Measurements from ENCODE around the gene FBXO2. TPM values are rescaled to one million over a fixed set of nuclear protein-coding genes. Genes with fewer than 3 reads are reported as not detected.
A peak's percentile ranks its signal among the peaks of the same experiment; 100 is the strongest.

Gene FBXO2
- total RNA-seq, 1 donor from 2014 or later = 24.7 TPM

DNA sequence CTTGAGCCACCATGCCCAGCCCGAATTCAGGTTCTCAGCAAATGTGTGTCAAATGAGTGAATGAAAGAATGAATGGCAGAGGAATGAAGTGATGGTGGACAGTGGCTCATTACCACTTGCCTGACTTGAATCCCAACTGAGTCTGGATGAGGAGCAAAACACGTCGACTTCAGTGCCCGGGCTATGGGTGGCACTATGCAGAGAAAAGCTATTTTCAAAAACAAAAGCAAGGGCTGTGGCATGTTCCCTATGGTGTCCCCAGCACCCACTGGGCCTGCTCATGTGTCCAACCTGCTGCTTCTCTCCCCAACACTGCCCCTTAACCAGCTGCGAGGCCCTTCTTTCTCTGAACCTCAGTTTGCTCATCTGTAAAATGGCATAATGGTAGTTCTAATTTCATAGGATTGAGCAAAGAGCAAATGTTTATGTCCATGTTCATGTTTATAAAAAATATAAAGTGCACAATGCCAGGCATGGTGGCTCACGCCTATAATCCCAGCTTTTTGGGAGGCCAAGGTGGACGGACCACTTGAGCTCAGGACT, 31.1 kb upstream of the FBXO2 start:
- intact Hi-C loops (cut with DNase I) = no loop called here
- DNase-seq (ENCODE audit: low spot score) (no peak), ATAC-seq (no peak)

DNA sequence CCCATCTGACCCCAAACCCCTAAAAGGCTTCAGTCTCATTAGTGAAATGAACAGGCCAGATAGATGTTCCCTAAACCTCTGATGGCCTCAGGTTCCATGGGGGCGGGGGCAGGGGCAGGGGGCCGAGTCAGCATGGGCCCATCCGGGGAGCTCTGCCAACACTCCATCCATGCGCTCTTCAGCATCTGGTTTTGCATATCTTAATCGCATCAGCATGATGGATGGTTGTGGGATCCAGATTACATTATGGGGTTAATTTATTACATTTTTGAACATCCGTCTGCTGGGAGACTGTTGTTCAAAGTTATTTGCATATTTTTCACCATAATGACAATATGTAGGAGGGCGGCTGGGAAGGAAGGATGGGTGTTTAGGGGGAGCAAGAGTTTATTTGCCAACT, 29.8 kb upstream of the FBXO2 start:
- DNase-seq (ENCODE audit: low spot score) (no peak), ATAC-seq (no peak)
- intact Hi-C loops (cut with DNase I) = no loop called here

DNA sequence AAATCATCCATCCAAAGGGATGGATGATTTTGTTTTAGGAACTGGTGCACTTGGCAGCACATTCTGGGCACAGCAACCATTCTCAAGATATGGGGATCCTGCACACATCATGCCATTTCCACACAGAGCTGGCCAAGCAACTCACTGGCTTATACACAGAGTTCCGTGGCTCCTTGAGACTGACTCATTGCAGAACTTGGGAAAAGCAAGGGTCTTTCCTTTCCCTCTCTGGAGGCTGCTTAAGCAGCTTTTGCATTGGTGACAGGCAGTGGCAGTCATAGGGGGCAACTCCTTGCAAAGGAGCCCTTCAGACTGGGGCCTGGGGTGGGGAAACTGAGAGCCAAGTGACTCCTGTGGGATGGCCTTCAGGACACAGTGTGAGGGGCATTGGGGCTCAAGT, 28.6 kb upstream of the FBXO2 start:
- intact Hi-C loops (cut with DNase I) = no loop called here
- DNase-seq (ENCODE audit: low spot score) = no peak
- ATAC-seq = no peak

DNA sequence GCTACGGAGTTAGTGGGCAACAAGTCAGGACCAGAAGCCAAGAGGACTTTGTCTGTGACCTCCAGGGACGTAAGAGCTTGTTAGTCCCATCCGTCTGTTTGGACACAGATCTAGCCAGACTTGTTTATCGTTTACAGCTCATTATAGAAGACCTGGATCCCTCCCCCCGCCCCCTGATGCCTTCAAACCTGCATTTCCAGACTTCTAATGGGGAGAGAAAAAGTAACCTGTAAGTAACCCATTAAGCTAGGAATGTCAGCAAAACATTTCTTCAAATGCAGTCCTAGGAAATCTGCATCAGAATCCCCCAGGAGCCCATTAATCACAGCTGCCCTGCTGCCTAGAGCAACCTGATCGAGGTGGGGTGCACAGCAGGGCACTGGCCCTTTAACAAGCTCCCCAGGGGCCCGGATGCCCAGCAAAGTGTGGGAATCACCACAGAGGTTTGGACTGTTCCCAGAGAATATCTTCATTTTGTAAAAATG, 28.1 kb upstream of the FBXO2 start:
- DNase-seq (ENCODE audit: low spot score) (no peak), ATAC-seq (no peak)
- intact Hi-C loops (cut with DNase I) = no loop called here

DNA sequence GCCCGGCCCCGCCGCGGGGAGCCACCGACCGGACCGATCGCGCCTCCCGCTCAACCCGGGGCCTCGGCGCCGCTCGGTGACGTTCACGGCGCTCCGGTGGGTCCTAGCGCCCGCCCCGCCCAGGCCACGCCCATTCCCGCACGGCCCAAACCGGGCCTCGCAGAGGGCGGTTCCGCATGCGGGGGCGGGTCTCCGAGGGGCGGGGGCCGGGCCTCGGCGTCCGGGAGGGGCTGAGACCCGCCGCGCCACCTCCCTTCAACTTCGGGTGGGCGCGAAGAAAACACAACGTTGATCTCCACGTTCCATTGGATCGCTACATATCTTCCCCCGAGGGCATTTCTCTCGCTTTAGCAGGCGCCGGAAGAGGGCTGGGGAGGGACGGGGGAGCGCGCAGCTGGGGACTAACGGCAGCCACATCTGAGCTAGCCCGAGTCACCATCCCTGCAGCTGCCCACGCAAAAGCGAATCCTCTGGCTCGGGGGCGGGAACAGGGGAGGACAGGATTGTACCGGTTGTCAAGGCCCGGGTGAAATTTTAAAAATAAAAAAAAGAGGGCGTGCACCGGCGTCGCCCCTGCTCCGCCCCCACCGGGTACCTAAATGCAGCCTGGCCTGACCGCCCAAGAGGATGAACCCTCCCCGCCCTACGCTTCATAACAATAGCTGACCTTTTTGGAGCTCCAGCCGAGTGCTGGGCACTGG, 27.0 kb upstream of the FBXO2 start, which contains the start of gene MAD2L2:
Gene MAD2L2 (minus strand): TSS at position 78 of the 701 bp plus-strand sequence. CDS start 547 bp downstream, outside the sequence.
- DNase-seq (ENCODE audit: low spot score) (peak; percentile 96), ATAC-seq (peak; percentile 96)
- intact Hi-C loops (cut with DNase I) = no loop called here

DNA sequence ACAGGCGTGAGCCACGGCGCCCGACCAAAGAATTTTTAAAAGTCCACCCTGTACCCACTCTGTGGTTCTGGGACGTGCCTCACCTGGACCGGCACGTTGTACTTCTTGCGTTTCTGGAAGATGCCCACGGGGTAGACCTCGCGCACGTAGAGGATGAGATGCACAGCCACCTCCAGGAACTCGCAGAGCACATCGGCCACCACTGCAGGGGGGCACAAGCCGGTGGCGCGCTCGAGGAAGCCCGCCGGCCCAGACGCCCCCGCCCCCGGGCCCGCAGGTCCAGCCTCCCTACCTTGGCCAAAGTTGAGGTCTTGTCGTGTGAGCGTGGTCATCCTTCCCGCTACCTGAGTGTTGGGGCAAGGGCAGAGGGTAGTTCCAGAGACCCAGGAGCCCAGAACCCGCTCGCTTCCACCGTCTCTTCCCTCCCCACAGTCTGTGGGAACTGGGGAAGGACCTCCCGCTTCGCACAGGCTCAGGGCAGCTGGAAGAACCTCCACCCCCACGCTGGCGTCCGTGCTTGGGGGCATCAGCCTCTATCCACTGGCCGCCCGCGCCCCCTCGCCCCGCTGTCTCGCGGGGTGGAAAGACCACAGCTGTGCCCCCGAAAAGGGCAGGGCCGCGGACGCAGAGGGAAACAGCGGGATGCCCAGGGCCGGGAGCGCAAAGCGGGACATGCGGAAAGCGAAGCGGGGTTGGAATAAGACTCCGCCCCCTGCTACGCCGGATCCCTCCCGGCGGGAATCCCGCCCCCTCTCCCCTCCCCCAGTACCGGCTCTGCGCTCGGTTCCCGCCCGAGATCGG, 26.2 kb upstream of the FBXO2 start:
- ATAC-seq (peak; percentile 33), DNase-seq (ENCODE audit: low spot score) (no peak)
- intact Hi-C loops (cut with DNase I) = no loop called here

DNA sequence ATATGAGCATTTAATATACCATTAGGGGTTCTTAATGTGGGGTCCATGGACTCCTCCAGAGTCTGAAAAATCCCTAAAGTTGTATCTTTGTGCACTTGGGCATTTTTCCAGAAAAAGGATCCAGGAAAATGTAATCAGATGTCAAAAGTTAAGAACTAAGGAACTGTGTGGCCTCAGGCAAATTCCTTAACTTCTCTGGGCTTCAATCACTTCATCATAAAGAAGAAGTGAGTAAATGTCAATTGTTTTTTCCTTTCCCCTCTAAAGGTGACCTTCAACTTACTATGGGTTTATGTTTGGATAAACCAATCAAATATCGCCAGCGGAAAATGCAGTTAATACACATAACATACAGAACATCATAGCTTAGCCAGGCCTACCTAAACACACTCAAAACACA, 24.2 kb upstream of the FBXO2 start:
- no peak for ATAC-seq
- intact Hi-C loops (cut with DNase I) = no loop called here

DNA sequence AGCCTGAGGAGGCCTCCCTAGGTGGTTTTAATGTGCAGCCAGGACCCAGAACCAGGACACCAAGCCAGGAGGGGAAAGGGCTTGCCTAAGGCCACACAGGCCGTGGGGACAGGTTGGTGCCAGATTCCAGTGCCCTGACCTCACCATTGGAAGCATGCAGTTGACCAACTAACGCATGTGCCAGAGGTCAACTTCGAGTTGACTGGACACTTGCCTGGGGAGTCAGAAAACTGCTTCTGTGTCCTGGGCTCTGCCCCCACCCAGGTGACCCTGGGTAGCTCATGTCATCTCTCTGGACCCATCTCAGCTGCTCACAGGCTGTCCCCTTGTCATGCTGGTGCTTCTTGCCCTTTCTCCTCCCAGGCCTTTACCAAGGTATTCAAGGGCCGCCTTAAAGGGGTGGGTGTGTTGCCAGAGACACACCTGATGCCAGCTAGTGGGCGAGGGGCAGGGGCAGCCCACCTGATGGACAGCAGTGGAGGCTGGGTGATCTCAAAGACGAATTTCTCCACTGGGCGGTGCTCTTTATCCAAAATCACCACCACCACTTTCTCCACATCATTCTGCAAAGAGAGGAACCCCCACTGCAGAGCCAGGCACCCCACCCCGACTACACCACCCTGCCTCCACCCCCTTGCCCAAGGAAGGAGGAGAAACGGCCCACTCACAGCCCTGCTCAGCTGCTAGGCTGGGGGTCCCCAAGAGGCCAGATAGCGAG, 22.3 kb upstream of the FBXO2 start:
- intact Hi-C loops (cut with DNase I) = no loop called here
- no peak for ATAC-seq

More for the DNA sequence above, 24.2 kb upstream of the FBXO2 start:
- no peak for DNase-seq (ENCODE audit: low spot score)

DNA sequence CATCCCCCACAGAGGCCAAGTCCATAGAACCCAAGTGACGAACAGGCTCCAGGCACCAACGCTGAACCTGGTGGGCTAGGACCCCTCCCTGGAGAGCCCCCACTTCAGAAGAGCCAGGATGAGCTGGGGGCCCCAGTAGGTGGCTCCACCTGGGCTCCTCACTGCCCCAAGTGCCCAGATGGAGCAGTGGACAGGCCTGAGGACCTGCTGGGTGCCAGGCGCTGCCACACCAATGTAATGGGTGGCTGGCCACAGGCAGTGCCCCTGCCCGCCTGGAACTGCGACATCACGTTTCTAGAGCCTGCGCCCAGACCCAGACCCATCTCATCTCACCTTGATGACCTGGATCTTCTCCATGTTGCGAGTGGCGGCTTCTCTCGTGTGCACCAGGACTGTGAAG, 21.1 kb upstream of the FBXO2 start:
- ATAC-seq = no peak
- DNase-seq (ENCODE audit: low spot score) = no peak
- intact Hi-C loops (cut with DNase I) = no loop called here

More for the DNA sequence above, 22.3 kb upstream of the FBXO2 start:
- no peak for DNase-seq (ENCODE audit: low spot score)

DNA sequence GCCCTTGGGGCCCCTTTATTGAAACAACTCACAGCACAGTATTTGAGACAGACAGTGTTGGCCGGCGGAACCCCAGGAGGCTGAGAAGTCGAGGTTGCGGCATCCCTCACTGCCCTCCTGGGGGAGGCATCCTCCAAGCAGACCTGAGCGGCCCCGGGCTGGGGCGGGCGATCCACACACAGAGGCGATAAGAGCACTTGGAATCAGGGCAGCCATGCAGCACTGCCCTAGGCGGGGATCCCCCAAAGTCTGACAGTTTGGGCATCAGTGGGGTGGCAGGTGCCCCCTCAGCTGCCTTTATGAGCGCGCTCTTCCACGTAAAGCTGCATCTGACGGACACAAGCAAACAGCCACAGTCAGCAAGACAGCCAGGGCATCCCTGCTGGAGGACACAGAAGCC, 20.3 kb upstream of the FBXO2 start:
- DNase-seq (ENCODE audit: low spot score) = no peak
- ATAC-seq = no peak
- intact Hi-C loops (cut with DNase I) = no loop called here

DNA sequence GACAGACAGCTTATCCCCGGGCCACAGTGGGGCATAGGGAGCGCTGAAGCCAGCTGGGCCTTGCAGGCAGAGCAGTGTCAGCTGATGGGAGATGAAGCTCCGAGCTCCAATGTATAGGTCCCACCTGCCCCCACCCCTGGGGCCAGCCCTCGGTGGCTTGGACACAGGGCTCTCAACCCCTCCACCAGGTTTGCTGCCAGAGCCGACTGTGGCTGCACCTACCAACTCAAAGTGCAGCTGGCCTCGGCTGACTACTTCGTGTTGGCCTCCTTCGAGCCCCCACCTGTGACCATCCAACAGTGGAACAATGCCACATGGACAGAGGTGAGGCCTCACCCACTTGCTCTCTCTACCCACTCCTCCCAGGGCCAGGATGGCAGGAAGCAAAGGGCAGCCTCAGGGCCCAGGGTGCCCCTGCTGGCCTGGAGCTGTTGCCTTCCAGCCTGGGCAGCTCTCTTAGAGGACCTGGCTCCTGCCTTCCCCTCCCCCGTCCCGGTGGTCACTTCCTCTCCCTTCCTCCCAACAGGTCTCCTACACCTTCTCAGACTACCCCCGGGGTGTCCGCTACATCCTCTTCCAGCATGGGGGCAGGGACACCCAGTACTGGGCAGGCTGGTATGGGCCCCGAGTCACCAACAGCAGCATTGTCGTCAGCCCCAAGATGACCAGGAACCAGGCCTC, 19.0 kb upstream of the FBXO2 start:
- ATAC-seq = no peak
- intact Hi-C loops (cut with DNase I) = no loop called here
- DNase-seq (ENCODE audit: low spot score) = no peak

DNA sequence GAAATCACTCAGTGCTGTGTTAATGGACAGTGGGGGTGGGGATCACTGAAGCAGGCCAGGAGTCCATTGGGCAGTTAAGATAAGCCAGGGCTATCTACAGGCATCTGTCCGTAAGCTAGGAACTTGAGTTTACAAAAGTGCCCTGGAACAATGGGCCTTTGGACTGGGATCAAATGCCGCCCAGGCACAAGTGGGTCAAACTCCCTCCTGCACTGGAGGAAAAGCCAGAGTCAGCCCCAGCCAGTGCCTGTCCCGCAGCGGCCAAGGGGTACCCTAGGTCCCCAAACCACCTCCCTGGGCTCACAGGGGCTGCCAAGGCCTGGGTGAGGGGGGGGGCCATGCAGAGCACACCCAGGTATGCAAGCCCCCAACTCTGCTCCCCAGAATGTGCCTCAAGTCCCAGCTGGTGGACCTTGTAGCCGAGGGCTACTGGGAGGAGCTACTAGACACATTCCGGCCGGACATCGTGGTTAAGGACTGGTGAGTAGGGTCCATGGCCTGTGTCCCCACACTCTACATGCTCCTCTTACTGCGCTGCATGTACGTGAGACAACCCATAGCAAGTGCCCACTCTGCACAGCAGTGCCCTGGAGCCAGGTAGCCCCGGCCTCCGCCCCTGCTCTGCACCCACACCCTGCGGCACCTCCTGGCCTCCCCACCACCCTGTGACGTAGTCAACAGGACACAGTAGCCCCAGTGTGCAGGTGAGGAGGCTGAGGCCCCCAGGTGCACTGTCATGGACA, 17.5 kb upstream of the FBXO2 start:
- DNase-seq (ENCODE audit: low spot score) (no peak), ATAC-seq (no peak)
- intact Hi-C loops (cut with DNase I) = no loop called here

DNA sequence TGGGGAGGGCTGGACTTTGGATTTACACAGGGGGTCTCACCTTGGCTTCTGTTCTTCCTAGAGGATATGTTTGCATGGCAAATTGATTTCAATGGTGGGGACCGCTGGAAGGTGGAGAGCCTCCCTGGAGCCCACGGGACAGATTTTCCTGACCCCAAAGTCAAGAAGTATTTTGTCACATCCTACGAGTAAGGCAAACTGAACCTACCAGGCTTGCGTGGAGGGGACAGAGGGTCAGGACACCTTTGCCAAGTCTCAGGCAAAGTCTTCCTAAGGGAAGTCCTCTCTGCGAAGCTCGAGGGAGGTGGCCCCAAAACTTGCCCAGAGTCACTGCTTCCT, 16.9 kb upstream of the FBXO2 start:
- intact Hi-C loops (cut with DNase I) = no loop called here
- no peak for DNase-seq (ENCODE audit: low spot score)
- no peak for ATAC-seq

DNA sequence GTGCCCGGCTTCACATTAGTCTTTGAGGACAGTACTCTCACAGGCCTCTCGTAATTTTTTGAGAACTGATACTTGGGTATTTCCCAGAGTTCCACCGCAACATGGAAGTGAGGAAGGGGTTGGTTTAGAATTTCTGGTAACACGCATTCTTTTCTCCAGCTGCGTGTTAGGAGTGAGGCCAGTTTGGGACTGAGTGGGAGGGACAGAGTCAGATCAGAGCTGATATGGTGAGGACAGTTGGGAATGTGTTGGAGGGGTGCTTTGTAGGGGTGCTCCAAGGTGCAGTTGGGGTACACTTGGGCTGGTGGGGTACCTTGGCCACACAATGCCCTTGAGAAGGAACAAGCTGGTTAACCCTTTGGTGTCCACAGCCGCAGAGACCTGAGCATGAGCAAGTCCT, 16.5 kb upstream of the FBXO2 start:
- DNase-seq (ENCODE audit: low spot score) = no peak
- no peak for ATAC-seq
- intact Hi-C loops (cut with DNase I) = no loop called here

DNA sequence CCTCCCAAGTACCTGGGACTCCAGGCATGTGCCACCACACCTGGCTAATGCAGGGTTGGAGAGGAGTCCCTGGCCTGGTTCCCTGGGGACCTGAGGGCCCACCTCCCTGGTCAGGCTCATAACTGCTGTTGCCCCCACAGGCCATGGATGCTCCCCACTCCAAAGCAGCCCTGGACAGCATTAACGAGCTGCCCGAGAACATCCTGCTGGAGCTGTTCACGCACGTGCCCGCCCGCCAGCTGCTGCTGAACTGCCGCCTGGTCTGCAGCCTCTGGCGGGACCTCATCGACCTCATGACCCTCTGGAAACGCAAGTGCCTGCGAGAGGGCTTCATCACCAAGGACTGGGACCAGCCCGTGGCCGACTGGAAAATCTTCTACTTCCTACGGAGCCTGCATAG, 14.3 kb upstream of the FBXO2 start:
- ATAC-seq (no peak), DNase-seq (ENCODE audit: low spot score) (no peak)
- intact Hi-C loops (cut with DNase I) = no loop called here

DNA sequence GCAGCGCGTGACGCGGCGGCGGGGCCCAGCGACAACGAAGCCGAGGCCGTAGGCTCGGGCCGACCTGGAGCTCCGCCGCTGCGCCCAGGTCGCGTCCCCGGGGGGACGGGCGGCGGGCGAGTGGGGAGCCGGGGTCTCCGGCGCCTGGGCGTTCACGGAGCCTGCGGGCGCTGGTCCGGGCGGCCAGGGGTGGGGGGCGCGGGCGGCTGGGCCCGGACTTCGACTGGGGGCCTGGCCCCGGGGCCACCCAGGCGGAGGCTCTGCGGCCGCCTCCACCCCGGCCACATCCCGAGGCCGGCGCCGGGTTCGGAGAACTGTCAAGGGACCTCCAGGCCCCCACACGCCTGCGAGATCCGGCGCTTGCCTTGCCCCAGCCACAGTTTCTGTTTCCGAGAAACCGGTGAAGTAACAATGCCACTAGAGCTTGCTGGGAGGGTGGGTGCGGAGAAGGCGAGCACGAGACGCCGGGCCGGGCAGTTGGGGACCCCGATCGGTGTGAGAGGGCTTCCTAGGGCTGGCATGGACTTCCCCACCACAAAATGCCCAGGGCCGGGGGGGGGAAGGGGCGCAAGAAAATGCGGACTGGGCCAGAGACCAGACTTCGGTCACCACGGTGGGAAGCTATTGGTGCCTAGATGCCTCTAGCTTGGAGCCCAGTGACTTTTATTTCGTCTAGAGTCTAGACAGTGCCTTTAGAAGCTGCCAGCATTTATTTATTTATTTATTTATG, 10.3 kb upstream of the FBXO2 start:
- ATAC-seq (peak; percentile 59), DNase-seq (ENCODE audit: low spot score) (no peak)
- intact Hi-C loops (cut with DNase I) = no loop called here

DNA sequence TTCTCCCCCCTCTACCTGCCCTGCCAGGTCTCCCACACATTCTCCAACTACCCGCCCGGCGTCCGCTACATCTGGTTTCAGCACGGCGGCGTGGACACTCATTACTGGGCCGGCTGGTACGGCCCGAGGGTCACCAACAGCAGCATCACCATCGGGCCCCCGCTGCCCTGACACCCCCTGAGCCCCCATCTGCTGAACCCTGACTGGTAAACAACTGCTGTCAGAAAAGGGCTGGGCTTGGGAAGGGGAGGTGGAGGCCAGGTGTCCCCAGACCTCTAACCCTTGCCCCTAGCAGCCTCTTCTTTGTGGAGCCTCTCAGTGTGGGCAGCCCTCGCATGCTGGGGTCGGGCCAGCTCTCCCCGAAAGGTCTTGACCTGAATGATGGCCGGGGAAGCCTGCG, 6.9 kb upstream of the FBXO2 start:
- ATAC-seq = no peak
- DNase-seq (ENCODE audit: low spot score) = no peak
- intact Hi-C loops (cut with DNase I) = no loop called here

DNA sequence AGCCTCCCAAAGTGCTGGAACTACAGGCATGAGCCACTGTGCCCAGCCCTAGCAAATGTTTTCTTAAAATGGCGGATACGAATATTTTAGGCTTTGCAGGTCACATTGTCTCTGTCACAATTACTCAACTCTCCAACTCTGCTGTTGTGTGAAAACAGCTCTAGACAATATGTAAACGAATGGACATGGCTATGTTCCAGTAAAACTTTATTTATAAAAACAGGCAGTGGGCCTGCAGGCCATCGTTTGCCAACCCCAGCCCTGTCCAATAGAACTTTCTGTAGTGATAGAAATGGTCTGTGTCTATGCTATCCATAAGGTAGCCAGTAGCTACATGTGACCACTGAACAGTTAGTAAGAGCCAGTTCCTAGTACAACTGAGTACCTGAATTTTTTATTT, 5.5 kb upstream of the FBXO2 start:
- ATAC-seq = no peak
- no peak for DNase-seq (ENCODE audit: low spot score)
- intact Hi-C loops (cut with DNase I) = no loop called here

All from sciatic nerve (tissue), 2 donors.